Mammary epithelial cell (primary cell): ENCODE results near the gene FOXN3.

Experiments used
- CTCF ChIP-seq, 2 donors: IDR thresholded peaks in 1 of 2; conservative IDR thresholded peaks in 1 of 2; 2 replicates each; pipeline ENCODE4 v1.5.1; 2011 to 2012; ENCODE audit warnings: inconsistent platforms in 2 of 2, low read length in 2 of 2, mild to moderate bottlenecking in 2 of 2, control low read depth in 1 of 2, low read depth in 1 of 2; ENCODE audit not compliant: insufficient read depth in 1 of 2; ENCODE audit errors: extremely low read depth in 1 of 2
- EZH2 ChIP-seq: IDR thresholded peaks from 2 replicates; pipeline ENCODE4 v1.6.1; 2012; ENCODE audit warnings: low read length, inconsistent platforms, borderline replicate concordance

- no peak for TF ChIP-seq CTCF (conservative IDR thresholded peaks at IDR 0.05 in 1 of 2, IDR thresholded peaks at IDR 0.05 in 1 of 2; ENCODE audit: extremely low read depth in 1 of 2, insufficient read depth in 1 of 2, low read depth in 1 of 2, low read length in 2 of 2)
- TF ChIP-seq EZH2, result no peak
Observed at GRCh38 chr14:89142366-89142765, 274.7 kb downstream of the FOXN3 start.
